ENCODE results near the gene SDSL. TPM values are rescaled to one million over a fixed set of nuclear protein-coding genes. Genes with fewer than 3 reads are reported as not detected.

The SDSL gene
- total and polyA plus RNA-seq, 4 donors = 3.0 to 25.8 (median 13.0) TPM

- no peak for ATAC-seq (ENCODE audit: insufficient read depth, low FRiP score)
- Histone ChIP-seq H3K9ac (ENCODE audit: insufficient read depth in 1 of 2, low read length in 2 of 2) (no peak overlapping the region), H3K4me3 (no peak overlapping the region), H3K36me3 (ENCODE audit: control insufficient read depth in 4 of 4, insufficient read depth in 4 of 4, low read length in 4 of 4) (no peaks in the 10 kb centered on the region), H3K27me3 (ENCODE audit: control insufficient read depth in 3 of 3, insufficient read depth in 3 of 3, low read length in 2 of 3) (peaks cover 33 to 72% (median 33%) of the 10 kb centered on the region in 3 donors), H3K27ac (ENCODE audit: low read depth in 1 of 2, low read length in 1 of 2) (no peak overlapping the region), H3K4me1 (ENCODE audit: control insufficient read depth in 5 of 5, insufficient read depth in 5 of 5, low read length in 5 of 5) (no peaks in the 10 kb centered on the region), H3K9me3 (ENCODE audit: control insufficient read depth in 4 of 4, insufficient read depth in 3 of 4, low read length in 3 of 4) (peaks cover 0 to 5% (median 0%) of the 10 kb centered on the region in 4 donors)
- TF ChIP-seq, protein P1, sequence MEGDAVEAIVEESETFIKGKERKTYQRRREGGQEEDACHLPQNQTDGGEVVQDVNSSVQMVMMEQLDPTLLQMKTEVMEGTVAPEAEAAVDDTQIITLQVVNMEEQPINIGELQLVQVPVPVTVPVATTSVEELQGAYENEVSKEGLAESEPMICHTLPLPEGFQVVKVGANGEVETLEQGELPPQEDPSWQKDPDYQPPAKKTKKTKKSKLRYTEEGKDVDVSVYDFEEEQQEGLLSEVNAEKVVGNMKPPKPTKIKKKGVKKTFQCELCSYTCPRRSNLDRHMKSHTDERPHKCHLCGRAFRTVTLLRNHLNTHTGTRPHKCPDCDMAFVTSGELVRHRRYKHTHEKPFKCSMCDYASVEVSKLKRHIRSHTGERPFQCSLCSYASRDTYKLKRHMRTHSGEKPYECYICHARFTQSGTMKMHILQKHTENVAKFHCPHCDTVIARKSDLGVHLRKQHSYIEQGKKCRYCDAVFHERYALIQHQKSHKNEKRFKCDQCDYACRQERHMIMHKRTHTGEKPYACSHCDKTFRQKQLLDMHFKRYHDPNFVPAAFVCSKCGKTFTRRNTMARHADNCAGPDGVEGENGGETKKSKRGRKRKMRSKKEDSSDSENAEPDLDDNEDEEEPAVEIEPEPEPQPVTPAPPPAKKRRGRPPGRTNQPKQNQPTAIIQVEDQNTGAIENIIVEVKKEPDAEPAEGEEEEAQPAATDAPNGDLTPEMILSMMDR (IDR thresholded peaks at IDR 0.05; ENCODE audit: control extremely low read depth, extremely low read depth) = no peak
- no peak for DNase-seq
- 5 to 7% methylated on average over 1 of the region's 1 CpG for WGBS, 2 donors
These were observed 60.2 kb downstream of the SDSL start for GRCh38 chr12:113482334-113482733.

DNA sequence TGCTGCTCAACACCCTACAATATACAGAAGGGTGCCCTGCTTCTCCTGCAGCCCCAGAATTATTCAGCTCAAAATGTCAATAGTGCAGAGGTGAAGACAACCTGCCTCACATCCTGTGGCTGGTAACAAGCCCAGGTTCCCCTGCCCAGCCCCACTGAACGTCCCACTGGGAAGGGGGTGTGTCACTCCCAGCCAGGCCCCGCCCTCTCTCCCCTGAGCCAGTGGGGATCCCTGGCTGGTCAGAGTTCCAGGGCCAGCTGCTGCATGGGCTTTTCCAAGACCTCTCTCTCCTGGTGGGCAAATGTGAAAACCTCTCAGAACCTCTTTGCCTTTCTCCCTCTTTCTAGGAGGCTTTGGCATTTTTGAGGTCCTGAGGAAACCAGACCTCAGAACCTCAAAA is 63.1 kb downstream of the SDSL start:
- H3K4me1 ChIP-seq (ENCODE audit: control insufficient read depth in 5 of 5, insufficient read depth in 5 of 5, low read length in 5 of 5) = no peaks in the 10 kb centered on the region
- no peak overlapping the region for H3K4me3 ChIP-seq
- H3K27ac ChIP-seq (ENCODE audit: low read depth in 1 of 2, low read length in 1 of 2) = no peak overlapping the region
- DNase-seq (no peak), ATAC-seq (ENCODE audit: insufficient read depth, low FRiP score) (no peak)
- TF ChIP-seq, protein P1 (IDR thresholded peaks at IDR 0.05; ENCODE audit: control extremely low read depth, extremely low read depth) = no peak
- H3K9me3 ChIP-seq (ENCODE audit: control insufficient read depth in 4 of 4, insufficient read depth in 3 of 4, low read length in 3 of 4) = peaks cover 0 to 5% (median 0%) of the 10 kb centered on the region in 4 donors
- H3K27me3 ChIP-seq (ENCODE audit: control insufficient read depth in 3 of 3, insufficient read depth in 3 of 3, low read length in 2 of 3) = peaks cover 9 to 43% (median 13%) of the 10 kb centered on the region in 3 donors
- H3K9ac ChIP-seq (ENCODE audit: insufficient read depth in 1 of 2, low read length in 2 of 2) = no peak overlapping the region
- WGBS, 2 donors = 7 to 14% methylated on average over 2 of the region's 2 CpGs
- no peaks in the 10 kb centered on the region for H3K36me3 ChIP-seq (ENCODE audit: control insufficient read depth in 4 of 4, insufficient read depth in 4 of 4, low read length in 4 of 4)

GRCh38 chr12:113486722-113487121 is 64.5 kb downstream of the SDSL start:
- Histone ChIP-seq H3K27me3 (ENCODE audit: control insufficient read depth in 3 of 3, insufficient read depth in 3 of 3, low read length in 2 of 3) (peaks cover 5 to 32% (median 13%) of the 10 kb centered on the region in 3 donors), H3K36me3 (ENCODE audit: control insufficient read depth in 4 of 4, insufficient read depth in 4 of 4, low read length in 4 of 4) (no peaks in the 10 kb centered on the region), H3K4me3 (no peak overlapping the region), H3K4me1 (ENCODE audit: control insufficient read depth in 5 of 5, insufficient read depth in 5 of 5, low read length in 5 of 5) (no peaks in the 10 kb centered on the region), H3K27ac (ENCODE audit: low read depth in 1 of 2, low read length in 1 of 2) (no peak overlapping the region), H3K9ac (ENCODE audit: insufficient read depth in 1 of 2, low read length in 2 of 2) (no peak overlapping the region), H3K9me3 (ENCODE audit: control insufficient read depth in 4 of 4, insufficient read depth in 3 of 4, low read length in 3 of 4) (peaks cover 0 to 3% (median 0%) of the 10 kb centered on the region in 4 donors)
- DNase-seq = no peak
- TF ChIP-seq, protein P1 (IDR thresholded peaks at IDR 0.05; ENCODE audit: control extremely low read depth, extremely low read depth) = no peak
- 30 to 46% methylated on average over 4 of the region's 4 CpGs for WGBS, 2 donors
- no peak for ATAC-seq (ENCODE audit: insufficient read depth, low FRiP score)

Other genes starting within 250 kb of the SDSL start
- 10 to 100 TPM; 17.9 to 75.3 TPM for gene DDX54, start 236.9 kb upstream of the SDSL start, total RNA-seq
- 10 to 100 TPM; 43.6 to 60.2 TPM for gene DDX54, start 236.9 kb upstream of the SDSL start, polyA plus RNA-seq
- 10 to 100 TPM in 1 of 2 donors, 1 to 10 TPM in 1; 9.1 to 19.7 TPM for gene RITA1, start 236.7 kb upstream of the SDSL start, total RNA-seq
- 10 to 100 TPM; 12.3 to 16.2 TPM for gene RITA1, start 236.7 kb upstream of the SDSL start, polyA plus RNA-seq
- gene TPCN1, start 200.9 kb upstream of the SDSL start, total RNA-seq = 10 to 100 TPM; 32.0 to 61.7 TPM
- 10 to 100 TPM; 20.8 to 29.4 TPM for gene TPCN1, start 200.9 kb upstream of the SDSL start, polyA plus RNA-seq
- gene SLC8B1, start 87.3 kb upstream of the SDSL start, total RNA-seq = 10 to 100 TPM; 21.8 to 44.8 TPM
- 10 to 100 TPM; 27.5 to 36.7 TPM for gene SLC8B1, start 87.3 kb upstream of the SDSL start, polyA plus RNA-seq
- 10 to 100 TPM; 16.7 to 48.9 TPM for gene PLBD2, start 63.8 kb upstream of the SDSL start, total RNA-seq
- gene PLBD2, start 63.8 kb upstream of the SDSL start, polyA plus RNA-seq = 10 to 100 TPM; 16.4 to 26.5 TPM
- gene SDS, start 18.5 kb upstream of the SDSL start, total RNA-seq = 1 to 10 TPM in 1 of 2 donors, under 1 TPM in 1; 0.20 to 1.5 TPM
- gene SDS, start 18.5 kb upstream of the SDSL start, polyA plus RNA-seq = 1 to 10 TPM; 2.7 to 8.4 TPM
- not detected for gene LHX5, start 49.5 kb downstream of the SDSL start, total RNA-seq
- not detected for gene LHX5, start 49.5 kb downstream of the SDSL start, polyA plus RNA-seq